Limb (tissue), 2 donors: ENCODE results near the gene SH2B2.
"Not testable (repeated sequence)": the region's sequence is repeated elsewhere in the genome, so short reads cannot be mapped to it uniquely, and the experiment has no call there.

Experiments
- DNase-seq, 2 donors: peaks; one replicate each; pipeline ENCODE4 v3.0.0-alpha.2; 2016; ENCODE audit errors: extremely low spot score in 2 of 2

The SH2B2 gene

GRCh38 chr7:102285540-102286236, 980 bp upstream of the SH2B2 start:
- DNase-seq: no peak

GRCh38 chr7:102287111-102287980, 678 bp downstream of the SH2B2 start:
- DNase-seq: peak in 1 of 2 donors; percentile 53

- DNase-seq: no peak
Measured at GRCh38 chr7:102287981-102288278, 1.3 kb downstream of the SH2B2 start.

- peak in 1 of 2 donors; percentile 28 for DNase-seq
Measured at GRCh38 chr7:102288285-102288930, 1.7 kb downstream of the SH2B2 start.

GRCh38 chr7:102289057-102289456, 2.4 kb downstream of the SH2B2 start:
- DNase-seq: no peak

GRCh38 chr7:102291056-102291915, 4.6 kb downstream of the SH2B2 start:
- no peak for DNase-seq

GRCh38 chr7:102291916-102292267, 5.2 kb downstream of the SH2B2 start:
- DNase-seq: no peak

GRCh38 chr7:102292813-102293798, 6.4 kb downstream of the SH2B2 start:
- no peak for DNase-seq

GRCh38 chr7:102294589-102294988, 7.9 kb downstream of the SH2B2 start:
- no peak for DNase-seq

- DNase-seq: no peak
Measured at GRCh38 chr7:102295346-102296178, 8.9 kb downstream of the SH2B2 start.

- no peak for DNase-seq
Measured at GRCh38 chr7:102296179-102296438, 9.4 kb downstream of the SH2B2 start.

- DNase-seq: no peak
Measured at GRCh38 chr7:102296514-102296913, 9.8 kb downstream of the SH2B2 start.

- no peak for DNase-seq
Measured at GRCh38 chr7:102297487-102298218, 11.0 kb downstream of the SH2B2 start.

GRCh38 chr7:102300643-102301221, 14.1 kb downstream of the SH2B2 start:
- DNase-seq: no peak

GRCh38 chr7:102301367-102301766, 14.7 kb downstream of the SH2B2 start:
- DNase-seq: not testable (repeated sequence)

GRCh38 chr7:102302025-102302424, 15.4 kb downstream of the SH2B2 start:
- no peak for DNase-seq

- peak; percentile 69 to 74 for DNase-seq
Measured at GRCh38 chr7:102303669-102304422, 17.2 kb downstream of the SH2B2 start.

- no peak for DNase-seq
Measured at GRCh38 chr7:102304668-102305067, 18.0 kb downstream of the SH2B2 start.
